Caco-2 (cell line): ENCODE results near the gene PPP1R15B. TPM values are rescaled to one million over a fixed set of nuclear protein-coding genes. Genes with fewer than 3 reads are reported as not detected.
"Not testable (repeated sequence)": the region's sequence is repeated elsewhere in the genome, so short reads cannot be mapped to it uniquely, and the experiment has no call there.

Experiments
- BruUV-seq: library from RNA; stranded (reverse); fragments of 400-500 nt; replicated peaks from 2 replicates; lab custom pipeline; 2021; lab: Mats Ljungman, UMichigan
- CTCF ChIA-PET: fragments of 300-600 bp; sonication (Branson Sonifier 250); formaldehyde crosslinking; loops from one replicate; lab custom pipeline; 2022; ENCODE audit warnings: antibody characterized with exemption; lab: Charles Lee
- POLR2A ChIA-PET: fragments of 300-600 bp; sonication (Branson Sonifier 250); formaldehyde crosslinking; loops from one replicate; lab custom pipeline; 2022; ENCODE audit warnings: antibody characterized with exemption; lab: Charles Lee
- DNase-seq, 2 experiments: peaks; one replicate each; pipeline versions ENCODE4 v3.0.0 to v3.0.0-alpha.2; 2020 to 2022
- H3K27me3 ChIP-seq: replicated peaks from 2 replicates; pipeline ENCODE4 v1.6.0; 2011; ENCODE audit warnings: low read length; ENCODE audit not compliant: control insufficient read depth, insufficient read depth
- H3K36me3 ChIP-seq: 2 replicates; pipeline ENCODE4 v1.5.1; 2011; ENCODE audit warnings: low read length; ENCODE audit not compliant: control insufficient read depth, insufficient read depth
- H3K4me1 ChIP-seq: fragments of 250-450 bp; sonication (Bioruptor Pico); 2 replicates; pipeline ENCODE4 v1.5.1; 2020; ENCODE audit warnings: mild to moderate bottlenecking
- H3K4me3 ChIP-seq: 2 replicates; pipeline ENCODE4 v1.5.1; 2011; ENCODE audit warnings: low read depth, mild to moderate bottlenecking, control low read depth, low read length
- H3K9me3 ChIP-seq: fragments of 250-450 bp; sonication (Bioruptor Pico); 2 replicates; pipeline ENCODE4 v1.5.1; 2020; ENCODE audit warnings: mild to moderate bottlenecking, moderate library complexity
- H3K27ac Mint-ChIP-seq: one replicate; pipeline ENCODE4 v1.8.0; 2022; ENCODE audit warnings: mixed read lengths; ENCODE audit not compliant: unreplicated experiment
- H3K27me3 Mint-ChIP-seq: one replicate; pipeline ENCODE4 v1.8.0; 2022; ENCODE audit warnings: mixed read lengths; ENCODE audit not compliant: insufficient read depth, unreplicated experiment
- H3K36me3 Mint-ChIP-seq: one replicate; pipeline ENCODE4 v1.8.0; 2022; ENCODE audit warnings: mild to moderate bottlenecking, mixed read lengths; ENCODE audit not compliant: insufficient read depth, unreplicated experiment
- H3K4me1 Mint-ChIP-seq: one replicate; pipeline ENCODE4 v1.8.0; 2022; ENCODE audit warnings: low read depth, mixed read lengths; ENCODE audit not compliant: unreplicated experiment
- H3K4me3 Mint-ChIP-seq: one replicate; pipeline ENCODE4 v1.8.0; 2022; ENCODE audit warnings: mild to moderate bottlenecking, moderate library complexity, mixed read lengths; ENCODE audit not compliant: unreplicated experiment
- H3K9me3 Mint-ChIP-seq: one replicate; pipeline ENCODE4 v1.8.0; 2022; ENCODE audit warnings: mixed read lengths; ENCODE audit not compliant: unreplicated experiment
- CTCF ChIP-seq, 2 experiments: fragments of 200-600 bp in 1 of 2; IDR thresholded peaks; 1 replicate in 1 of 2; 2 replicates in 1 of 2; pipeline versions ENCODE4 v1.5.1 to v1.8.0; 2011 to 2022; ENCODE audit warnings: antibody characterized with exemption in 1 of 2, control low read depth in 1 of 2, inconsistent platforms in 1 of 2, low read depth in 1 of 2, low read length in 1 of 2, mild to moderate bottlenecking in 1 of 2, moderate library complexity in 1 of 2; ENCODE audit not compliant: insufficient read depth in 1 of 2, severe bottlenecking in 1 of 2, unreplicated experiment in 1 of 2
- intact Hi-C: fragments of 100-400 bp; cut with micrococcal nuclease; formaldehyde crosslinking; loops from one replicate; pipeline ENCODE4 v1.10.0; 2022; ENCODE audit not compliant: unreplicated experiment
- total RNA-seq: library from RNA; stranded (reverse); gene quantifications from 2 replicates; pipeline ENCODE4 v1.2.3, GENCODE V29; 2022

The PPP1R15B gene
- total RNA-seq, 1 experiment from 2014 or later: 48.4 TPM

- H3K4me1 Mint-ChIP-seq: peaks cover 9% of the 10 kb centered on the region
- H3K27ac Mint-ChIP-seq: no peak overlapping the region
- BruUV-seq: no TSS peak
- Histone ChIP-seq H3K4me1 (peaks cover 1% of the 10 kb centered on the region; the same call in 1 of the 2 replicates), H3K36me3 (peaks cover 3% of the 10 kb centered on the region), H3K4me3 (no peak overlapping the region), H3K9me3 (no peaks in the 10 kb centered on the region), H3K27me3 (no peaks in the 10 kb centered on the region)
- intact Hi-C loops: no loop called here
- POLR2A ChIA-PET: no interaction called here
- TF ChIP-seq CTCF (IDR thresholded peaks at IDR 0.05; ENCODE audit: insufficient read depth in 1 of 2, low read depth in 1 of 2, low read length in 1 of 2, severe bottlenecking in 1 of 2, unreplicated experiment in 1 of 2): no peak
- H3K4me3 Mint-ChIP-seq: no peak overlapping the region
- CTCF ChIA-PET: no interaction called here
- no peak for DNase-seq
- peaks cover 39% of the 10 kb centered on the region for H3K36me3 Mint-ChIP-seq
- H3K27me3 Mint-ChIP-seq: no peaks in the 10 kb centered on the region
- H3K9me3 Mint-ChIP-seq: no peaks in the 10 kb centered on the region
These were observed 14.9 kb upstream of the PPP1R15B start for GRCh38 chr1:204426474-204426873.

- H3K4me1 ChIP-seq: no peaks in the 10 kb centered on the region; the same call in 1 of the 2 replicates
- H3K4me3 ChIP-seq: no peak overlapping the region
- Mint-ChIP-seq H3K9me3 (no peaks in the 10 kb centered on the region), H3K4me3 (no peak overlapping the region), H3K27ac (no peak overlapping the region), H3K27me3 (no peaks in the 10 kb centered on the region), H3K4me1 (peaks cover 9% of the 10 kb centered on the region), H3K36me3 (peaks cover 35% of the 10 kb centered on the region)
- intact Hi-C loops: no loop called here
- H3K9me3 ChIP-seq: no peaks in the 10 kb centered on the region
- H3K36me3 ChIP-seq: peaks cover 3% of the 10 kb centered on the region
- BruUV-seq: no TSS peak
- no peaks in the 10 kb centered on the region for H3K27me3 ChIP-seq
- POLR2A ChIA-PET: no interaction called here
- no peak for TF ChIP-seq CTCF (IDR thresholded peaks at IDR 0.05; ENCODE audit: insufficient read depth in 1 of 2, low read depth in 1 of 2, low read length in 1 of 2, severe bottlenecking in 1 of 2, unreplicated experiment in 1 of 2)
- CTCF ChIA-PET: no interaction called here
- no peak for DNase-seq
These were observed 14.4 kb upstream of the PPP1R15B start for GRCh38 chr1:204426035-204426436.

- ChIA-PET CTCF (no interaction called here), POLR2A (no interaction called here)
- Mint-ChIP-seq H3K4me1 (peaks cover 9% of the 10 kb centered on the region), H3K4me3 (no peak overlapping the region), H3K36me3 (peaks cover 30% of the 10 kb centered on the region), H3K27me3 (no peaks in the 10 kb centered on the region), H3K27ac (no peak overlapping the region), H3K9me3 (no peaks in the 10 kb centered on the region)
- TF ChIP-seq CTCF (IDR thresholded peaks at IDR 0.05; ENCODE audit: insufficient read depth in 1 of 2, low read depth in 1 of 2, low read length in 1 of 2, severe bottlenecking in 1 of 2, unreplicated experiment in 1 of 2): no peak
- no peaks in the 10 kb centered on the region for H3K9me3 ChIP-seq
- peaks cover 3% of the 10 kb centered on the region for H3K36me3 ChIP-seq
- BruUV-seq: no TSS peak
- H3K4me1 ChIP-seq: no peaks in the 10 kb centered on the region; the same call in 1 of the 2 replicates
- H3K27me3 ChIP-seq: no peaks in the 10 kb centered on the region
- no peak overlapping the region for H3K4me3 ChIP-seq
- intact Hi-C loops: no loop called here
- DNase-seq: no peak
These were observed 13.0 kb upstream of the PPP1R15B start for GRCh38 chr1:204424621-204425020.

- H3K36me3 ChIP-seq, H3K4me3 ChIP-seq, H3K27me3 ChIP-seq, H3K4me3 Mint-ChIP-seq, DNase-seq, H3K9me3 ChIP-seq, intact Hi-C loops, H3K27ac Mint-ChIP-seq, POLR2A ChIA-PET, H3K27me3 Mint-ChIP-seq, H3K9me3 Mint-ChIP-seq, BruUV-seq: not testable (repeated sequence)
- H3K4me1 ChIP-seq: peaks cover 16% of the 10 kb centered on the region
- H3K36me3 Mint-ChIP-seq: peaks cover 23% of the 10 kb centered on the region
- CTCF ChIA-PET: interaction anchor here (1.5 kb wide), 1 partner anchor 9 kb away, joined by 5 read pairs; no protein-coding TSS in a partner anchor
- peaks cover 32% of the 10 kb centered on the region for H3K4me1 Mint-ChIP-seq
These were observed 10.6 kb upstream of the PPP1R15B start for GRCh38 chr1:204422061-204422705.
